OCI-LY7 (cell line): ENCODE results near the gene STOML2.

Experiments
- EZH2phosphoT487 ChIP-seq: fragments of 200-600 bp; sonication (generic); IDR thresholded peaks from 2 replicates; pipeline ENCODE4 v1.6.1; 2018; ENCODE audit warnings: low read depth, borderline replicate concordance, mild to moderate bottlenecking, mixed run types, antibody characterized with exemption, low read length, moderate library complexity, mixed read lengths
- TF ChIP-seq, protein P1 (sequence below): fragments of 200-600 bp; sonication (generic); conservative IDR thresholded peaks from 2 replicates; pipeline ENCODE4 v1.5.1; 2014; ENCODE audit warnings: mild to moderate bottlenecking, antibody characterized with exemption, low read length, moderate library complexity, mixed read lengths

DNA sequence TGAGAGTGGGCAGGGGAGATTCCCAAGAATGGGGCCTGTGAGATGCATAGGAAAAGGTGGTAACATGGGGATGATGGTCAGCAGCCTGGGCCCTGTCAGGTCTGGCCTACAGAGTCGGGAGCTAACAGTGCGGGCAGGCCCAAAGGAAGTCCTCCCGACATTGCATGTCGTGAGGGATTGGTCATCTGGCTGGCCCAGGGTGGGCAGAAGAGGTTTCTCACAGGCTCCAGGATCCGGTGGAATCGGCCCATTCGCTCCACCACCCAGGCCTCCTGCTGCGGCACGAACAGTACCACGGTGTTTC lies 514 bp downstream of the STOML2 start:
- TF ChIP-seq, protein P1, sequence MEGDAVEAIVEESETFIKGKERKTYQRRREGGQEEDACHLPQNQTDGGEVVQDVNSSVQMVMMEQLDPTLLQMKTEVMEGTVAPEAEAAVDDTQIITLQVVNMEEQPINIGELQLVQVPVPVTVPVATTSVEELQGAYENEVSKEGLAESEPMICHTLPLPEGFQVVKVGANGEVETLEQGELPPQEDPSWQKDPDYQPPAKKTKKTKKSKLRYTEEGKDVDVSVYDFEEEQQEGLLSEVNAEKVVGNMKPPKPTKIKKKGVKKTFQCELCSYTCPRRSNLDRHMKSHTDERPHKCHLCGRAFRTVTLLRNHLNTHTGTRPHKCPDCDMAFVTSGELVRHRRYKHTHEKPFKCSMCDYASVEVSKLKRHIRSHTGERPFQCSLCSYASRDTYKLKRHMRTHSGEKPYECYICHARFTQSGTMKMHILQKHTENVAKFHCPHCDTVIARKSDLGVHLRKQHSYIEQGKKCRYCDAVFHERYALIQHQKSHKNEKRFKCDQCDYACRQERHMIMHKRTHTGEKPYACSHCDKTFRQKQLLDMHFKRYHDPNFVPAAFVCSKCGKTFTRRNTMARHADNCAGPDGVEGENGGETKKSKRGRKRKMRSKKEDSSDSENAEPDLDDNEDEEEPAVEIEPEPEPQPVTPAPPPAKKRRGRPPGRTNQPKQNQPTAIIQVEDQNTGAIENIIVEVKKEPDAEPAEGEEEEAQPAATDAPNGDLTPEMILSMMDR = no peak
- no peak for TF ChIP-seq EZH2phosphoT487
